Hindlimb muscle (tissue), 1 donor: ENCODE measurements around the gene PDGFC. TPM values are rescaled to one million over a fixed set of nuclear protein-coding genes. Genes with fewer than 3 reads are reported as not detected.

Source experiments
- DNase-seq: peaks from one replicate; pipeline ENCODE4 v3.0.0-alpha.2; 2013
- polyA plus RNA-seq: library from polyadenylated mRNA; unstranded; fragments of 120-200 nt; gene quantifications from one replicate; pipeline ENCODE4 v1.2.1, GENCODE V29; 2013; ENCODE audit not compliant: insufficient read length

Gene PDGFC
- polyA plus RNA-seq, 1 donor, result 27.1 TPM

- DNase-seq, result no peak
Observed at GRCh38 chr4:156827519-156827918, 144.1 kb downstream of the PDGFC start.

DNA sequence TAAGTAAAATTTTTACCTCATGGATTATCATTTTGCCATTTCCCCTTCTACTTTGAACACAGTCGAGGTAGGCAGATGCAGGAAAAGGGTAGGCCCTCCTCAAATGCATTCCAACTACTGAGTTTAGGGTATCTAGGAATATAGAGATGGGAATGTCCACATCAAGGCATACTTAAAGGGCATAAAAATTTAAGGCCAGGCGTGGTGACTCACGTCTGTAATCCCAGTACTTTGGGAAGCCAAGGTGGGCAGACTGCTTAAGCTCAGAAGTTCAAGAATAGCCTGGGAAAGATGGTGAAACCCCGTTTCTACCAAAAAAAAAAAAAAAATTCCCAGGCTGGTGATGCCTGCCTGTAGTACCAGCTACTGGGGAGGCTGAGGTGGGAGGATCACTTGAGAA, 146.5 kb downstream of the PDGFC start:
- no peak for DNase-seq

DNA sequence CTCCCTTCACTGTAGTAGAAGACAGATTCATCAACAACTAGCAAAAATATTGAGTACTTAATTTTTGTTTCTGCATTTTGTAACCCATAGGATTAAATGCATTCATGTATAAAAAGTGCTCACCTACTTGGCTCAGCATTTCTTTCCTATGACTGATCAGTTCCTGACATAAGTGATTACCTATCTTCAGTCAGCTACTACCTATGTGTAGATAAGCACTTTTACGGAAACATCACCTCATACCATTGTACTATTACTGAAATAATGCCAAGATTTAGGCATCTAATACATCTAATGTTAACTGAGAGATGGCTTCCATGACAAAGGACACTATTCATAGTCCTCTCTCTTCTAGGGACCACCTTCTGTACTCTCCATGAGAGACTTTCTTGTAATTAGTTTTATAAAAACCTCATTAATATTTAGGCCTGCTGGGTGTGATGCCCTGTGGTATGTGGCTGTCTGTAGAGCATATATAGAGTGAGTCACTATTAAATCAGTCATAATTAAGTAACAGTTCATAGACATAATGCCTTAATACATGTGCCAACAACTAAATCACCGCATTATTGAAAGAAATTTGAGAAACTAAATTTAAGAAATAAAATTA, 147.0 kb downstream of the PDGFC start:
- DNase-seq, result no peak

- no peak for DNase-seq
Observed at GRCh38 chr4:156820931-156821330, 150.7 kb downstream of the PDGFC start.

DNA sequence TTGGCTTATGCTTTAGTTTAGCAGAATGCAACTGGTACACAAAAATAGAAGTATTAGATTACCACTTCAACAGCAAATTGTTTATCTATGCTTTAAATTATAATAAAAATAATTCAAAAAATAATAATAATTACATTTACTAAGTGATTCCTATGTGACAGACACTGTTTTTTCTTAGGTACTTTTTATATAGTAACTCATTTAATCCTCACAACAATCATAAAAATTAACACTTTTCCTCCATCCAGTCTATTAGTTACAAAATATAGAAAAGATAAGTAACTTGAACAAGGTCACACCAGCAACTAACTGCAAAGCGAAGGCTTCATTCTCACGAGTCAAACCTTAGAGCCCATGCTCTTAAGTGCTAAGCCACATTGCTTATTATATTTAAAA, 155.2 kb downstream of the PDGFC start:
- DNase-seq, result no peak

DNA sequence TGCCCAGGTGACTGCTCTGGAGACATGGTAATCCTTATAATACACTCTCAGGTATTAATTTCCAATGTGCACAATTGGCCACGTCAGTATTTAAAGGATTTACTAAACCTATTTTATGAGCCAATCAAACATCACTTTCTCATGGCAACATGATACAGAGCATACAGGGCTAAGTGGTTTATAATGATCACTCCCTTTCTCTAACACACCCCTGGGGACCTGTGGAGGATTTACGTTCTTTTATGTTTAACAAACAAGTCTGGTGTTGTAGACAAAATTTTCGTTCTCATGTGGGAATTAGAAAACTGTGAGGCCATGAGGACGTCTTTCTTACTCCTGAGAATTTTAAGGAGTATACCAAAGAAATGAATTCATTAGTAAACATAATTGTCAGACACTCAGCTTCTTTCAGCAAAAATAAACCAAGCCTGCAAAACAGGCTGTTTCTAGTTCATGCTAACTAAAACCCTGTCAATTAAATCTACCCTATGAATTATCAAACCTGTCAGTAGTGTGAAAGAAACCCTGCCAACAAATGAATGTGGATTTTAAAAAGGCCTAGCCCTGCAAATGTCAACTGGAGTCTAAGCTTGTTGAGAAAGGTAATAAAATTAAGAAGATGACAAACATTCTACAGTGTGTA, 155.8 kb downstream of the PDGFC start:
- DNase-seq, result no peak

DNA sequence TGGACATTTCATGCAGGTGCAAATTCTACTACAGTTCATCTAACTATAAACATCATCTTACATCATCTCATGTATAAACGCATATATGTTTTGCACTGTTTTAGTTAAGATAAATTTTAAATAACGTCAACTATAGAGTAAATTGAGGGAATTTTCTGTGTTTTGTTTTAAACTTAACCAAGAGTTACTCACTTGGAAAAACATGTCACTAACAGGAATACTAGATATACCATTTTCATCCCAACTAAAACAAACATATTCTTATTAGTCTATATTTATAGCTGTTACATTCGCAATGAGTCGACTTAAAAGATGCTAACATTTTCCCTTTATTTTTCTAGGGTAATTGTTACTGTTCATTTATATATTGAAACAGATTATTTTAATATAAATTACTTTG, 159.6 kb downstream of the PDGFC start:
- DNase-seq, result no peak

DNA sequence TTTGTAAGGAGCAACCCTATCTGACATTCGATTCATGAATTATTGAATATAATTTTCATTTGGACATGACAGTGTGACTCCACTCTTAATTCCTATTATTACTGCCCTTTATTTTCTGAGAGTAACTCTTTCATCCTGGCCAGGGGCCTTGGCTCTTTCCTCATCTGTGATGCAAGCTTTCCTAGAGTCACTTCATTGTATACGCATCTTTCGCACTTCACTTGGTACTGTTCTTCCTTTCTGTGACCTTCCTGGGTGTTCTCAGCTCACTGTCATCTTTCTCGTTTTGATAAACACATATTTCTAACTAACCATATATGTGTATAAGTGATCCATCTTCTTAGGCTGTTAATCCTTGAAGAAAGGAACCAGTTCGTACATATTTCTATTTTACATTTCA, 160.3 kb downstream of the PDGFC start:
- DNase-seq, result no peak

DNA sequence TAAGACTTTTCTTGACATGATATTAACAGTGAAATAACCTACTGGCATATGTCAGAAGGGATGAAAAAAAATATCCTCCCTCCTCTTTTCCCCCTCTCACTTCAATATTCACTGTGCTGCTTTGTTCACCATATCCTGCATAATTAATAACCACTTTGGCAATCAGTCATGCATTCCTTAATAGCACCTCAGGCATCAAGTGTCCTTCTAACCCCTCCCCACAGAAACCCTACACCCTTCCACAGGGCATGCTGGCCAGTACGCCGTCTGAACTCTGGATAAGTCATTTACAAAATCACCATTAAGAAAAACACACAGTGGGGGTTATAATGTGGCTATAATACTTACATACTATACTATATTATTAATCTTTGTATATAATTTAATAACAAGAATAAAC, 165.9 kb downstream of the PDGFC start:
- no peak for DNase-seq

DNA sequence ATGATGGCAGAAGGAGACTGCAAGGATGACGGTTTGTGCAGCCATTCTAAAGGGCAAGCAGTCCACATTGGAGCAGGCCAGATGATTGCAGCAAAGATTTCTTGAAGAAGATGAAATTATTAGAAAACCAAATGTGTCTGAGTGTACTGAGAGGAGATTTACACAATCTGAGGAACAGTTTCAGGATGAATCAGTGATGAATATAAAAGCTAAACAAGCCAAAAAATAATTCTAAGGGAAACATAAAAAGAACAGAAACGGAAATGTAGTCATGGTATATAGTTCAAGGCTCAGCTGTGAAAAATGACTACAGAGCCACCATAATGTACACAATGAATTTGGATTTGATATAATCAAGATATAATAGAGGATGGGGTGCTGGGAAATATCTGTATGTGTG, 168.5 kb downstream of the PDGFC start:
- no peak for DNase-seq

GRCh38 chr4:156800463-156800862, 171.1 kb downstream of the PDGFC start:
- DNase-seq, result no peak

DNA sequence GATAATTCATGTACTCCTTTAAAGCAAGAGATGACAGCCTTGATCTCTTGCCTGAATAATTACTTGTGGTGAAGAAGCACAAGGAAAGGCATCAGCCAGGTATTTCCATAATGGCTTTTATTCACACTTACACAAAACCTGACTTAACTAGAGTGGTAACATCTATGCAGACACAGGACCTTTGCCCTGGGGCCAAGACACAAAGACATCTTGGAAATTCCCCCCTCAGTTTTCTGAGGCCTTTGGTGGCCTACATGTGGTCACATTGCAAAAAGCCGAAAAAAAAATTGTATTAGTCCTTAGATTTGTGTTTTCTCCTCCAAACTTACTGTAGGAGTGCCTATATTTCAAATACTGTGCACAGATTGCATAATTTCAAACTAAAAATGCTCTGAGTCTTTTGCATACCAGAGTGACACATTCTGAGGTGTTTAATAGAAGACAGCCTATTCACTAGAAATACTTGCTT, 172.4 kb downstream of the PDGFC start:
- DNase-seq, result no peak

DNA sequence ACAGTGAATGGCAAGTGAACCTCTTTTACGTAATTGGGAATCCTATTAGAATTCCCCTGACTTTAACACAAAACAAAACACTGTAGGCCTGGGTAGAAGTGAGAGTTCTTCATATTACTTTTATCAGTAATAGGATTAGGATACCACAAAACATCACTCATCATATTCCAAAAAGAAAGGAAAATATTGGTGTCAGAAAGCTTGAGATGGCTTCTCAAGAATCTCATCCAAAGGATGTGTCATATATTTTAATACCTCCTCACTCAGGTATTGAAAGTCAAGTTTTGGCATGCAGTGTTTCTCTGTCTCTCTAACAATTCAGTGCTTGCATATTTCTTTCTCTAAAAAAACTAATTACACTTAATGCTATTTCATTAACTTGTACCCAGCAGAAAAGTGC, 173.2 kb downstream of the PDGFC start:
- DNase-seq, result no peak

- no peak for DNase-seq
Observed at GRCh38 chr4:156797206-156797605, 174.4 kb downstream of the PDGFC start.

DNA sequence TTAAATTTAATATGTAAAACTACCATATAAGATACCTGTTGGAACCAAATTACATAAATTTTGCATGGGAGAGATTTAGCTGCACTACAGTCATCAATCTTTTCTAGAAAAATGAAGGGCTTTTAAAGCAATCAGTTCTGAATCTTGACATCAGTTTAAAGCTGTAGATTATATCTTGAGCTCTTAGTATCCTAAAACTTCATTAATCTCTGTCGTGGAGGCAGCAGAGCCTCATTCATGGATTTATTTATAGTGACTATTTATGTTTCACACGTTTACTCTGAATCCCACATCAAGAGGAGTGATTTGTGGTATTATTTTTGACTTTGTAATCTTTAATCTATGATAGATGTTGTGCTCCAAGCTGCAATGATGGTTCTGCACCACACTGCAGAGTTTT, 175.9 kb downstream of the PDGFC start:
- no peak for DNase-seq

DNA sequence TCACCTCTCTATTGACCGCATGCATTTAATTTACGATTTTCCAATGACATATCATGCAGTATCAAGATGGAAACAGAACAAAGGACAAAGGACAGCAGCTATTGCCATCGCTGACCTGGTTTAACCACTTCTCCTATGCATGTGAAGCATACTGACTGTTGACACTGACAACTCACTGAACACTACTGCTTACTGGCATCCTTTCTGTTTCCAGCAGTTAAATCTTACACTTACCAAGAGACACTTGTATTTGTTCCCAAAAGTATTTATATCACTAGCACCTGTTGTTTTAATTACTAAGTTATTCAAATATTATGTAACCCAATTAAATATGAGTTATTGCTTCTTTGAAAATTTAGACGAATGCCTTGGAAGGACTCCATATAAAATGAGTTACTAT, 176.7 kb downstream of the PDGFC start:
- DNase-seq, result no peak

GRCh38 chr4:156792462-156793085, 179.0 kb downstream of the PDGFC start:
- no peak for DNase-seq

- DNase-seq, result no peak
Observed at GRCh38 chr4:156790866-156791265, 180.7 kb downstream of the PDGFC start.

- no peak for DNase-seq
Observed at GRCh38 chr4:156788782-156789181, 182.8 kb downstream of the PDGFC start.

DNA sequence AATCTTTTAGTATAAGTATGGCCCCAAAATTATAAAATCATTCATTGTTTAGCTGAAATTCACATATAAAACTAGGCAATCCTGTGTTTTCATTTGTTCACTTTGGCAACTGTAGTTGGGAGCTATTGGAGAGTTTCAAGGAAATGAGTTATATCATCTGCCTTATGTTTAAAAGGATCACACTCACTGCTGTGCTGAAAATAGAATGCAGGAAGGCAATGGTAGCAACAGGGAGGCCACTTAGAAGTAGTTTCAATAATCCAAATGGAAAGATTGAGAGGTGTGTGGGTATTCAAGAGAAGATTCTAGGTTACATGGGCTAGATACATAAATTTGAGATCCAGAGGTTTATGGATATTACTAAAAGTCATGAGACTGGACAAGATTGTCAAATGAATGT, 184.9 kb downstream of the PDGFC start:
- no peak for DNase-seq

- DNase-seq, result no peak
Observed at GRCh38 chr4:156784970-156785369, 186.6 kb downstream of the PDGFC start.

- no peak for DNase-seq
Observed at GRCh38 chr4:156783966-156784365, 187.6 kb downstream of the PDGFC start.

DNA sequence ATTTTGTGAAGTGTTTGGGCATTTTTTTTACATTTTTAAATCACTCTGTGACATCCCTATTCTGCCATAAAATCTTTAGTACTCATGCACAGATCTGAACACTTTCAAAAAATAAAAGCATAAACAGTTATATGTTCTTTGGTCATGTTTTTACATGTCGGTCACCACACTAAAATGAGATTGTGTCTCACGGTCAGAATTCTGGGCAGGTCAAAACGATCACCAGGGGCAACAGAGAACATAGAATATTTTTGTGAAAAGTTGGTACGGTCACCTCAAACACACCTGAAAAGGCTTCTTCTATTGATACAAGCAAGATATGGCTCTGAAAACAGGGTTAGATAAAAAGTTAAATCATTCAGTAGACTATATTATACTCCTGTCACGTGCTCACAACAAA, 189.1 kb downstream of the PDGFC start:
- no peak for DNase-seq

DNA sequence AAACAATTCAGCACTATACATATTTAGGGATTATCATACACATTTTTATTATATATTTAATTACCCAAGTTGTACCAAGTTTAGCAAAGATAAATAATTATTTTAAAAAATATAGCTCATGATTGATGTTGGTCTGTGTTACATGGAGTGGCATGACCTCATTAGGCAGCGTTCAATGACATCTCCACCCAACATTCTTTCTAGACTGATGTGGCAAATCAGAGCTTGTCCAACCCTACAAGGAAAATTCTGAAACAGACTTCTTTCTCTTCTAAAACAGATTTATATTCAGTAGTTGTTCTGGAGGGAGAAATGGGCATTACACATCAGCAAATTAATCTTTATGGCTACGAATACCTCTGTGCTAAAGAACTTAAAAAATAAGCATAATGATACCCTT, 189.7 kb downstream of the PDGFC start:
- no peak for DNase-seq
